Measurements from ENCODE around the gene FLRT2. TPM values are rescaled to one million over a fixed set of nuclear protein-coding genes. Genes with fewer than 3 reads are reported as not detected.

The FLRT2 gene
- total RNA-seq, 1 donor from 2014 or later: 24.6 TPM

DNA sequence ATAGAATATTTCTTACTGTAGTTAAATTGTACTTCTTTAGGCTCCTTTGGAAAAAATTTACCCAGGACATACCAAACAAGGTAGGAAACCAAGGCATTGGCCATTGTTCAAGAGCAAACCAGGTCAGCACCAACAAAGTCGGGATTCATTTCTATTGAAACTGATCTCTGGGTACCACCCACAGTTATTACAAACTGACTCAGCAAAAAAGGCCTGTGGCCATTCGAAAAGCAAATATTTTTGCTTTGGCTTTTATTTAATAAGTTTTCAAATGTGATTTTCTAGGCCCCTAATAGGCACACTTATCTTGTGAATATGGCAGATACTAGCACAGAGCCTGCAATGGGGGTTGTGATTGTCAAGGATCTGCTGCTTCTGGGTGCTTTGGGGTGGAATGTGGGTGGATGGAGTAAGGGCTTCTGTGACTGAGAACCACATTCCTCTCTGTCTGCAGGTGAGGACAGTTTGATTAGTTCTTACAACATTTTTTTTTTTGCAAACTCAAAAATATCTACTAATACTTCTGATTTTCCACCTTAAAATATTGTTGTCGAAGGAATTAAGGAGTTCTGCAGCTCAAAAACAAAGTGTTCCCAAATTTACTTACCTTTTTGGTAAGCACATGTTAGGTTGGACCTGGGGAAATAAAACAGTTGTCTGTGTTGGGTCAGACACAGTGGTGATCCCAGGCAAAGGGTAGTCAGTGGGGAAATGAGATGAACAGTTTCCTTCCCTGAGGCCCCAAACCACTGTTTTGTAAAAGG, 45.1 kb downstream of the FLRT2 start:
- Histone ChIP-seq H3K27me3 (no peaks in the 10 kb centered on the region), H3K27ac (no peak overlapping the region), H3K36me3 (no peaks in the 10 kb centered on the region), H3K4me1 (no peaks in the 10 kb centered on the region), H3K9me3 (no peaks in the 10 kb centered on the region), H3K4me3 (no peak overlapping the region)
- TF ChIP-seq, protein P1, sequence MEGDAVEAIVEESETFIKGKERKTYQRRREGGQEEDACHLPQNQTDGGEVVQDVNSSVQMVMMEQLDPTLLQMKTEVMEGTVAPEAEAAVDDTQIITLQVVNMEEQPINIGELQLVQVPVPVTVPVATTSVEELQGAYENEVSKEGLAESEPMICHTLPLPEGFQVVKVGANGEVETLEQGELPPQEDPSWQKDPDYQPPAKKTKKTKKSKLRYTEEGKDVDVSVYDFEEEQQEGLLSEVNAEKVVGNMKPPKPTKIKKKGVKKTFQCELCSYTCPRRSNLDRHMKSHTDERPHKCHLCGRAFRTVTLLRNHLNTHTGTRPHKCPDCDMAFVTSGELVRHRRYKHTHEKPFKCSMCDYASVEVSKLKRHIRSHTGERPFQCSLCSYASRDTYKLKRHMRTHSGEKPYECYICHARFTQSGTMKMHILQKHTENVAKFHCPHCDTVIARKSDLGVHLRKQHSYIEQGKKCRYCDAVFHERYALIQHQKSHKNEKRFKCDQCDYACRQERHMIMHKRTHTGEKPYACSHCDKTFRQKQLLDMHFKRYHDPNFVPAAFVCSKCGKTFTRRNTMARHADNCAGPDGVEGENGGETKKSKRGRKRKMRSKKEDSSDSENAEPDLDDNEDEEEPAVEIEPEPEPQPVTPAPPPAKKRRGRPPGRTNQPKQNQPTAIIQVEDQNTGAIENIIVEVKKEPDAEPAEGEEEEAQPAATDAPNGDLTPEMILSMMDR (IDR thresholded peaks at IDR 0.05): no peak
- intact Hi-C loops (cut with DNase I): no loop called here
- DNase-seq (ENCODE audit: low spot score in 2 of 2): no peak

DNA sequence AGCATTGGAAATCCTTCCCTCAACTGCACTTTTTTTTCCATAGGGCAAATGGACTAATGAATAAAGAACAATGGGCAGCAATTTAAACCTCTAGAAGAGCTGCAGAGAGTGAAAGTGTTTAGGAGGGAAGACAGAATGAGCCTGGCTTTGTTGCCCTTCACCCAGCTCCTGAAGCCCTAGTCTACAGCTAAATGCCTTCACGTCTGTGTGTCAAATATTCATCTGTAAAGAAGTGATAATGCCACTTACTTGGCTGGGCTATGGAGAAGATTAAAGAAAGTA, 45.6 kb downstream of the FLRT2 start:
- intact Hi-C loops (cut with DNase I): no loop called here
- no peaks in the 10 kb centered on the region for H3K27me3 ChIP-seq
- no peaks in the 10 kb centered on the region for H3K9me3 ChIP-seq
- no peak overlapping the region for H3K27ac ChIP-seq
- TF ChIP-seq, protein P1 (IDR thresholded peaks at IDR 0.05): no peak
- no peaks in the 10 kb centered on the region for H3K36me3 ChIP-seq
- H3K4me1 ChIP-seq: no peaks in the 10 kb centered on the region
- DNase-seq (ENCODE audit: low spot score in 2 of 2): no peak
- H3K4me3 ChIP-seq: no peak overlapping the region

DNA sequence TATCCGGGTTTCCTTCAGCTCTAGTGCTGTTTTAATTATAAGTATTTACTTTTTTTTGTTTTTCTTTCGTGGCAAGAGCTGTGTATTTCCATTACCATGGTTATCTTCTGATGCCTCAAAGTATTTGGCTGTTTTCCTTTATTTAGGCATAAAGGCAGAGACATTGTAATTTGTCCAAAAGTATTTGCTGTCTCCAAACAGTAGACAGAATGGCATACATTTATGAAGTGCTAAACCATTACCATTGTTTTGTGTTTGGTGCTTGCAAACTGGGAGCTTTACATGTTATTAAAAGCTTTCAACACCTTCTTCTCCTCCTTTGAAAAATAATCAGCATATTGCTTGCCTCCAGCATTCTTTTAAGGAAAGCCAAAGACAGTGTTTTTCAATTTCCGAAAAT, 46.3 kb downstream of the FLRT2 start:
- H3K4me1 ChIP-seq: no peaks in the 10 kb centered on the region
- intact Hi-C loops (cut with DNase I): no loop called here
- no peak overlapping the region for H3K4me3 ChIP-seq
- no peaks in the 10 kb centered on the region for H3K36me3 ChIP-seq
- no peaks in the 10 kb centered on the region for H3K27me3 ChIP-seq
- H3K9me3 ChIP-seq: no peaks in the 10 kb centered on the region
- TF ChIP-seq, protein P1 (IDR thresholded peaks at IDR 0.05): no peak
- DNase-seq (ENCODE audit: low spot score in 2 of 2): no peak
- H3K27ac ChIP-seq: no peak overlapping the region

DNA sequence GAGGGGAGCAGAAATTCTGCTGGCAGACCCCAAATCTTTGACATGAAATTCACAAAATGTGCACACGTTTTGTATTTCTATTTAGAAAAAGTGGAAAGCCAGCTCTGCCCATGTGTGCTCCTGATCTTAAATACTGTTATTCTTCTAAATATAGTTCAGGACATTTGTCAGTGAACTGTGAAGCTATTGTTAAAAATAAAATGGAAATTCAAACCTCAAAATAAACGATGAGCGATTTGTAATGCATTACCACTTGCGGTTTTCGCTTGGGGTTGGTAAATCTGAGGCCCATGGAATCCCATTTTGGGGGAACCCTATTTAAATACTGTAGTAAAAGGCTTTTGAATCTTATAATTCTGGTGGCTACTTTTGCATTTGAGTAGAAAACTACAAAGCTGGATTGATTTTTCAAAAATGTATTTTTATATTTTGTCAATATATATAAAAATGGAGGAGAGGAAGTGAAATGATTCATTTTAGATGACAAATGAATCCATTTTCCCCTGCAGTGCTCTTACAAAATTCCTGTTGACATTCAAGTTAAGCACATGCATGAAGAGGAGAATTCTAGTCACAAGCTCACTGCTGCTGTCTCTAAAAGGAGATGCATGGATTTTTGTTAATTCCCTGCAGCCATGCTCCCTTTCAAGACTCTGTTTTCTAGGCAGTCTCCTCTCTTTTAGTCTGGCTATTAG, 47.1 kb downstream of the FLRT2 start:
- Histone ChIP-seq H3K27me3 (no peaks in the 10 kb centered on the region), H3K36me3 (no peaks in the 10 kb centered on the region), H3K9me3 (no peaks in the 10 kb centered on the region), H3K4me1 (no peaks in the 10 kb centered on the region), H3K4me3 (no peak overlapping the region), H3K27ac (no peak overlapping the region)
- intact Hi-C loops (cut with DNase I): no loop called here
- DNase-seq (ENCODE audit: low spot score in 2 of 2): no peak
- TF ChIP-seq, protein P1 (IDR thresholded peaks at IDR 0.05): no peak

DNA sequence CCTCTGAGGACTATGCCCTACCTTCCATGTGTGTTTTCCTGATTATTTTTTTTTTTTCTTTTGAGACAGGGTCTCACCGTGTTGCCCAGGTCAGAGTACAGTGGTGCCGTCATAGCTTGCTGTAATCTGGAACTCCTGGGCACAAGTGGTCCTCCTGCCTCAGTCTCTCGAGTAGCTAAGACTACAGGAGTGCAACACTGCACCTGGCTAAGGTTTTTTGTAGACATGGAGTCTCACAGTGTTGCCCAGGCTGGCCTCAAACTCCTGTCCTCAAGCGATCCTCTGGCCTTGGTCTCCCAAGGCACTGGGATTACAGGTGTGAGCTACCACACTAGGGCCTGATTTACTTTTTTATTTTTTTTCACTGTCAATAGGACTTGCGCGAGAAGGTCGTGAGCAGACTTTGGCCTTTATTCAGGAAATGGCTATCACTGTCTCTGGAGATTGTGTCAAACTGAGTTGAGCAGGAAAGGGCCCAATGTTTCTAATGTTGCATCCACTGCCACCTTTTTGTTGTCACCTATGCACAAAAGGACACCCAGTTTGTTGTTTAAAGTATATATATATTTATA, 47.7 kb downstream of the FLRT2 start:
- no peaks in the 10 kb centered on the region for H3K27me3 ChIP-seq
- DNase-seq (ENCODE audit: low spot score in 2 of 2): no peak
- no peak overlapping the region for H3K4me3 ChIP-seq
- intact Hi-C loops (cut with DNase I): no loop called here
- H3K27ac ChIP-seq: no peak overlapping the region
- no peaks in the 10 kb centered on the region for H3K9me3 ChIP-seq
- TF ChIP-seq, protein P1 (IDR thresholded peaks at IDR 0.05): no peak
- no peaks in the 10 kb centered on the region for H3K4me1 ChIP-seq
- no peaks in the 10 kb centered on the region for H3K36me3 ChIP-seq

Data from ascending aorta (tissue), 2 donors.